Panc1 (cell line): ENCODE results near the gene LSS. TPM values are rescaled to one million over a fixed set of nuclear protein-coding genes. Genes with fewer than 3 reads are reported as not detected.

Source experiments
- ATAC-seq: fragments of 200-7000 bp; cut with Tn5 transposase; 2 replicates; pipeline ENCODE4 v1.9.1; 2020; ENCODE audit warnings: mild to moderate bottlenecking, moderate library complexity
- BruUV-seq: library from RNA; stranded (reverse); fragments of 400-500 nt; replicated peaks from 2 replicates; lab custom pipeline; 2021; lab: Mats Ljungman, UMichigan
- CTCF ChIA-PET: fragments of 300-600 bp; sonication (Branson Sonifier 250); formaldehyde crosslinking; loops from one replicate; lab custom pipeline; 2022; ENCODE audit warnings: antibody characterized with exemption; lab: Charles Lee
- POLR2A ChIA-PET: fragments of 300-600 bp; sonication (Branson Sonifier 250); formaldehyde crosslinking; loops from one replicate; lab custom pipeline; 2022; ENCODE audit warnings: antibody characterized with exemption; lab: Charles Lee
- DNase-seq: peaks from one replicate; pipeline ENCODE4 v3.0.0-alpha.2; 2010; ENCODE audit warnings: low read depth, low spot score
- H3K27ac ChIP-seq: 2 replicates; pipeline ENCODE4 v1.5.1; 2011; ENCODE audit warnings: mild to moderate bottlenecking, low read length, inconsistent platforms
- H3K27me3 ChIP-seq: fragments of 200-500 bp; sonication (Bioruptor generic); 2 replicates; pipeline ENCODE4 v1.6.0; 2014; ENCODE audit warnings: low read length, inconsistent platforms; ENCODE audit not compliant: control insufficient read depth, insufficient read depth
- H3K36me3 ChIP-seq: fragments of 200-500 bp; sonication (Bioruptor generic); 2 replicates; pipeline ENCODE4 v1.5.1; 2014; ENCODE audit warnings: inconsistent platforms, mild to moderate bottlenecking, low read length, moderate library complexity; ENCODE audit not compliant: control insufficient read depth, insufficient read depth
- H3K4me1 ChIP-seq: 2 replicates; pipeline ENCODE4 v1.5.1; 2011; ENCODE audit warnings: inconsistent platforms, mild to moderate bottlenecking, low read length, moderate library complexity; ENCODE audit not compliant: control insufficient read depth, insufficient read depth
- H3K4me3 ChIP-seq, 2 experiments: 2 replicates each; pipeline ENCODE4 v1.5.1; 2011 to 2012; ENCODE audit warnings: low read depth in 2 of 2, low read length in 2 of 2, mild to moderate bottlenecking in 2 of 2, inconsistent platforms in 1 of 2, moderate library complexity in 1 of 2
- H3K9me3 ChIP-seq: fragments of 200-500 bp; sonication (Bioruptor generic); 2 replicates; pipeline ENCODE4 v1.5.1; 2014; ENCODE audit warnings: low read depth, mild to moderate bottlenecking, inconsistent platforms, low read length, moderate library complexity; ENCODE audit not compliant: control insufficient read depth, insufficient read depth
- POLR2AphosphoS5 ChIP-seq: IDR thresholded peaks from 2 replicates; pipeline ENCODE4 v1.6.1; 2012; ENCODE audit warnings: mild to moderate bottlenecking, low read depth, low read length, moderate library complexity
- SIN3A ChIP-seq: IDR thresholded peaks from 2 replicates; pipeline ENCODE4 v1.6.1; 2012; ENCODE audit warnings: low read depth, mild to moderate bottlenecking, low read length, moderate library complexity, borderline replicate concordance; ENCODE audit not compliant: insufficient read depth
- TCF7L2 ChIP-seq: IDR thresholded peaks from 2 replicates; pipeline ENCODE4 v1.6.1; 2011; ENCODE audit warnings: mild to moderate bottlenecking, low read depth, low read length, inconsistent platforms
- in situ Hi-C: cut with HindIII; loops from 2 replicates; pipeline ENCODE4 v1.10.0; 2016; ENCODE audit warnings: low sequenced_read_pairs, low pct_unique_long_range_greater_than_20kb
- intact Hi-C: fragments of 100-400 bp; cut with micrococcal nuclease; formaldehyde crosslinking; loops from one replicate; pipeline ENCODE4 v1.10.0; 2022; ENCODE audit not compliant: unreplicated experiment
- total RNA-seq: library from RNA; stranded (reverse); gene quantifications from one replicate; pipeline ENCODE4 v1.2.1, GENCODE V29; 2021; ENCODE audit not compliant: unreplicated experiment
- TF ChIP-seq, protein P1 (sequence below): fragments of 450-650 bp; IDR thresholded peaks from 2 replicates; pipeline ENCODE4 v1.5.1; 2017; ENCODE audit warnings: mild to moderate bottlenecking
- TF ChIP-seq, protein P2 (sequence below), 2 experiments: IDR thresholded peaks; 2 replicates each; pipeline ENCODE4 v1.6.1; 2011 to 2012; ENCODE audit warnings: low read depth in 2 of 2, control low read depth in 1 of 2, low read length in 1 of 2, mild to moderate bottlenecking in 1 of 2, moderate library complexity in 1 of 2; ENCODE audit not compliant: insufficient read depth in 1 of 2

The LSS gene
- total RNA-seq, 1 experiment from 2014 or later = 111 TPM

DNA sequence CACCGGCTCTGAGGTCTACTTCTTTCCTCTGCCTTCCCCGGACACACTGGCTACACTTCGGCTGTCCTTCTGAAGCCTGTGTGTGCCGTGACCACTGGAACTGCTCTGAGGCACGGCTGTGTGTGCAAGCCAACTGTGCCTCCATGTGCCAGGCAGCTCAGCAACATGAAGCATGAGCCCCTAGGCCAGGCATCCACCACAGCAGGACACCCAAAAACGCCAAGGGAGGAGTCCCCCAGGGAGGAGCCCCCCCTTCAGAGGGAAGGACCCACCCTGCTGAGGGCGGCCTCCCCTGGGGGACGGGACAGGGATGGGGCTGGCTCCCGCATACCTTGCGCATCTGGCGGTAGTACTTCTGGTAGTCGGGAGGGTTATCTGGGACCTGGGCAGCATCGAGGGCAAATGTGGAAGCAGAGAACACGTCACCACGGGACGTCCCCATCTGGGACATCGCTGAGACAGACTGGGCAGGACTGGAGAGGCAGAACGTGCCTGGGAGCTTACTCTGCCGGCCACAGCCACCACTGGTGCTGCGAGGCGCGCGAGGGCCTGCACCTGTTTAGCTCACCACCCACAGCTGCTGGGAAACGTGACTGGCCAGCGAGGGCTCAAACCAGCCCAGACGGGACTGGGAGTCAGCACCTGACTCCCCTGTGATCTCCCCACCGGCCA, 20.5 kb downstream of the LSS start:
- intact Hi-C loops (no loop called here), in situ Hi-C loops (no loop called here)
- ATAC-seq (no peak), DNase-seq (no peak)
- no peaks in the 10 kb centered on the region; the same call in 1 of the 2 replicates for H3K36me3 ChIP-seq
- CTCF ChIA-PET = no interaction called here
- no peaks in the 10 kb centered on the region for H3K9me3 ChIP-seq
- BruUV-seq = no TSS peak
- no peaks in the 10 kb centered on the region for H3K27me3 ChIP-seq
- H3K4me3 ChIP-seq = no peak overlapping the region
- no peak overlapping the region for H3K27ac ChIP-seq
- TF ChIP-seq TCF7L2 (no peak), POLR2AphosphoS5 (no peak), SIN3A (no peak)
- TF ChIP-seq, protein P1, sequence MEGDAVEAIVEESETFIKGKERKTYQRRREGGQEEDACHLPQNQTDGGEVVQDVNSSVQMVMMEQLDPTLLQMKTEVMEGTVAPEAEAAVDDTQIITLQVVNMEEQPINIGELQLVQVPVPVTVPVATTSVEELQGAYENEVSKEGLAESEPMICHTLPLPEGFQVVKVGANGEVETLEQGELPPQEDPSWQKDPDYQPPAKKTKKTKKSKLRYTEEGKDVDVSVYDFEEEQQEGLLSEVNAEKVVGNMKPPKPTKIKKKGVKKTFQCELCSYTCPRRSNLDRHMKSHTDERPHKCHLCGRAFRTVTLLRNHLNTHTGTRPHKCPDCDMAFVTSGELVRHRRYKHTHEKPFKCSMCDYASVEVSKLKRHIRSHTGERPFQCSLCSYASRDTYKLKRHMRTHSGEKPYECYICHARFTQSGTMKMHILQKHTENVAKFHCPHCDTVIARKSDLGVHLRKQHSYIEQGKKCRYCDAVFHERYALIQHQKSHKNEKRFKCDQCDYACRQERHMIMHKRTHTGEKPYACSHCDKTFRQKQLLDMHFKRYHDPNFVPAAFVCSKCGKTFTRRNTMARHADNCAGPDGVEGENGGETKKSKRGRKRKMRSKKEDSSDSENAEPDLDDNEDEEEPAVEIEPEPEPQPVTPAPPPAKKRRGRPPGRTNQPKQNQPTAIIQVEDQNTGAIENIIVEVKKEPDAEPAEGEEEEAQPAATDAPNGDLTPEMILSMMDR = no peak
- TF ChIP-seq, protein P2, sequence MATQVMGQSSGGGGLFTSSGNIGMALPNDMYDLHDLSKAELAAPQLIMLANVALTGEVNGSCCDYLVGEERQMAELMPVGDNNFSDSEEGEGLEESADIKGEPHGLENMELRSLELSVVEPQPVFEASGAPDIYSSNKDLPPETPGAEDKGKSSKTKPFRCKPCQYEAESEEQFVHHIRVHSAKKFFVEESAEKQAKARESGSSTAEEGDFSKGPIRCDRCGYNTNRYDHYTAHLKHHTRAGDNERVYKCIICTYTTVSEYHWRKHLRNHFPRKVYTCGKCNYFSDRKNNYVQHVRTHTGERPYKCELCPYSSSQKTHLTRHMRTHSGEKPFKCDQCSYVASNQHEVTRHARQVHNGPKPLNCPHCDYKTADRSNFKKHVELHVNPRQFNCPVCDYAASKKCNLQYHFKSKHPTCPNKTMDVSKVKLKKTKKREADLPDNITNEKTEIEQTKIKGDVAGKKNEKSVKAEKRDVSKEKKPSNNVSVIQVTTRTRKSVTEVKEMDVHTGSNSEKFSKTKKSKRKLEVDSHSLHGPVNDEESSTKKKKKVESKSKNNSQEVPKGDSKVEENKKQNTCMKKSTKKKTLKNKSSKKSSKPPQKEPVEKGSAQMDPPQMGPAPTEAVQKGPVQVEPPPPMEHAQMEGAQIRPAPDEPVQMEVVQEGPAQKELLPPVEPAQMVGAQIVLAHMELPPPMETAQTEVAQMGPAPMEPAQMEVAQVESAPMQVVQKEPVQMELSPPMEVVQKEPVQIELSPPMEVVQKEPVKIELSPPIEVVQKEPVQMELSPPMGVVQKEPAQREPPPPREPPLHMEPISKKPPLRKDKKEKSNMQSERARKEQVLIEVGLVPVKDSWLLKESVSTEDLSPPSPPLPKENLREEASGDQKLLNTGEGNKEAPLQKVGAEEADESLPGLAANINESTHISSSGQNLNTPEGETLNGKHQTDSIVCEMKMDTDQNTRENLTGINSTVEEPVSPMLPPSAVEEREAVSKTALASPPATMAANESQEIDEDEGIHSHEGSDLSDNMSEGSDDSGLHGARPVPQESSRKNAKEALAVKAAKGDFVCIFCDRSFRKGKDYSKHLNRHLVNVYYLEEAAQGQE (IDR thresholded peaks at IDR 0.05; ENCODE audit: insufficient read depth in 1 of 2, low read depth in 2 of 2, low read length in 1 of 2) = no peak
- no peaks in the 10 kb centered on the region for H3K4me1 ChIP-seq
- POLR2A ChIA-PET = no interaction called here

DNA sequence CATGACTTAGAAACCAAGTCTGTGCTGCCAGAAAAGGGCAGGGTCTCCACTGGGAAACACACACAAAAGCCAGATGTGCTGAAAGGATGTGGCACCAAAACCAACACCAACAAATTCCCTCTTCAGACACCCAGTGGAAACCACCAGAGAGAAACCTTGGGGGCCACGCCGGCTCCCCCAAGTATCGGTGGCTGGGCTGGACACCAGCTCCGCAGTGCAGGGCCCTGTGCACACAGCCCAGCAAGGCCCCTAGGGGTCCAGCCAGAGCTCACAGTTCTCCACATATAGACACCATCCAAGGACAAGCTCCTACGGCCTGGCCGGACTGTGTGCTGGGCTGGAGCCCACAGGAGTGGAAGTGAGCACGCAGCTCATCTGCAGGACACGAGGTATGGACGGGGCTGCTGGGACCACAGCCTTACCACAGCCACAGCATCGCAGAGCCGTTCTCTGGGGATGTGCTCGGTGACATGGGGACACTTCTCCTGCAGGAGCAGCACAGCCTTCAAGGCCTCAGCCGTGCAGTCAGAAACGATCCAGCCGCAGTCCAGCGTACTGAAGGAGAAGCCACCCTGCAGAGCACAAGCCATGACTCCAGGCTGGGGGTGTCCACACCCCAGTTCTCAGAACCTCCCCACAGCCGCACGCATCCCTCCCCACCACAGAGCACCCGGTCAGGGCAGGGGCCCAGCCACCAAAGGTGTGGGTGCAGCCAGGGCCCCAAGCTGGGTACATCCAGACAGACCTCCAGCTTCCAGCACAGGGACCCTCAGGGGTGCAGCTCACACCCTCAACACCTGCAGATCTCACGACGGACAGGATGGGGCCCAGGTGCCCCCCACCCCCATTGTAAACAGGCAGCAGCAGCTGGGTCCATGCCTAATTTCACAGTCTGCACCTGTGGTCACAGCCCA, 21.3 kb downstream of the LSS start:
- no peak overlapping the region for H3K27ac ChIP-seq
- POLR2A ChIA-PET = no interaction called here
- TF ChIP-seq, protein P1 = no peak
- no peak for TF ChIP-seq TCF7L2
- TF ChIP-seq POLR2AphosphoS5 = no peak
- no peak for TF ChIP-seq SIN3A
- TF ChIP-seq, protein P2 (IDR thresholded peaks at IDR 0.05; ENCODE audit: insufficient read depth in 1 of 2, low read depth in 2 of 2, low read length in 1 of 2) = no peak
- CTCF ChIA-PET = interaction anchor here (0.5 kb wide), 1 partner anchor 39 kb away, joined by 3 read pairs; no protein-coding TSS in a partner anchor
- BruUV-seq = no TSS peak
- DNase-seq = no peak
- H3K9me3 ChIP-seq = no peaks in the 10 kb centered on the region
- in situ Hi-C loops = no loop called here
- intact Hi-C loops = no loop called here
- no peak overlapping the region for H3K4me3 ChIP-seq
- no peak for ATAC-seq
- no peaks in the 10 kb centered on the region for H3K27me3 ChIP-seq
- no peaks in the 10 kb centered on the region for H3K4me1 ChIP-seq
- no peaks in the 10 kb centered on the region; the same call in 1 of the 2 replicates for H3K36me3 ChIP-seq
